BE2C (cell line): Measurements from ENCODE around the gene CUBN.

Experiments used
- DNase-seq: peaks from one replicate; pipeline ENCODE4 v3.0.0-alpha.2; 2020
- H3K27me3 ChIP-seq: fragments of 250-450 bp; sonication (Bioruptor Pico); 2 replicates; pipeline ENCODE4 v1.5.1; 2020; ENCODE audit warnings: mild to moderate bottlenecking
- H3K36me3 ChIP-seq: fragments of 250-450 bp; sonication (Bioruptor Pico); 2 replicates; pipeline ENCODE4 v1.5.1; 2020; ENCODE audit warnings: mild to moderate bottlenecking
- H3K4me1 ChIP-seq: fragments of 250-450 bp; sonication (Bioruptor Pico); 2 replicates; pipeline ENCODE4 v1.5.1; 2020
- H3K4me3 ChIP-seq: 2 replicates; pipeline ENCODE4 v1.5.1; 2011; ENCODE audit warnings: low read depth, low read length
- H3K9me3 ChIP-seq: fragments of 250-450 bp; sonication (Bioruptor Pico); 2 replicates; pipeline ENCODE4 v1.5.1; 2020
- CTCF ChIP-seq: IDR thresholded peaks from 2 replicates; pipeline ENCODE4 v1.5.1; 2012; ENCODE audit warnings: mild to moderate bottlenecking, low read depth, low read length

CUBN gene

GRCh38 chr10:16996530-16996964 is 133.1 kb downstream of the CUBN start:
- no peak for DNase-seq
- no peak for TF ChIP-seq CTCF
- Histone ChIP-seq H3K9me3 (peaks cover 5% of the 10 kb centered on the region; the same call in 1 of the 2 replicates), H3K4me1 (no peaks in the 10 kb centered on the region; the same call in 1 of the 2 replicates), H3K4me3 (no peak overlapping the region), H3K27me3 (no peaks in the 10 kb centered on the region), H3K36me3 (no peaks in the 10 kb centered on the region)

- TF ChIP-seq CTCF = no peak
- H3K4me3 ChIP-seq = no peak overlapping the region
- no peaks in the 10 kb centered on the region for H3K9me3 ChIP-seq
- no peaks in the 10 kb centered on the region; the same call in 1 of the 2 replicates for H3K4me1 ChIP-seq
- no peaks in the 10 kb centered on the region for H3K27me3 ChIP-seq
- H3K36me3 ChIP-seq = no peaks in the 10 kb centered on the region
- DNase-seq = no peak
Observed at GRCh38 chr10:16995867-16996529, 133.6 kb downstream of the CUBN start.

- Histone ChIP-seq H3K4me3 (no peak overlapping the region), H3K4me1 (no peaks in the 10 kb centered on the region; the same call in 1 of the 2 replicates), H3K27me3 (no peaks in the 10 kb centered on the region), H3K9me3 (no peaks in the 10 kb centered on the region), H3K36me3 (no peaks in the 10 kb centered on the region)
- no peak for DNase-seq
- TF ChIP-seq CTCF = no peak
Observed at GRCh38 chr10:16993186-16993585, 136.4 kb downstream of the CUBN start.

GRCh38 chr10:16992611-16993119 is 136.9 kb downstream of the CUBN start:
- no peaks in the 10 kb centered on the region for H3K36me3 ChIP-seq
- no peaks in the 10 kb centered on the region; the same call in 1 of the 2 replicates for H3K4me1 ChIP-seq
- no peak overlapping the region for H3K4me3 ChIP-seq
- H3K27me3 ChIP-seq = no peaks in the 10 kb centered on the region
- no peak for DNase-seq
- no peak for TF ChIP-seq CTCF
- H3K9me3 ChIP-seq = no peaks in the 10 kb centered on the region

GRCh38 chr10:16991011-16991410 is 138.6 kb downstream of the CUBN start:
- no peak for TF ChIP-seq CTCF
- DNase-seq = no peak
- Histone ChIP-seq H3K4me1 (no peaks in the 10 kb centered on the region; the same call in 1 of the 2 replicates), H3K4me3 (no peak overlapping the region), H3K36me3 (no peaks in the 10 kb centered on the region), H3K27me3 (no peaks in the 10 kb centered on the region), H3K9me3 (no peaks in the 10 kb centered on the region)

GRCh38 chr10:16989826-16990293 is 139.8 kb downstream of the CUBN start:
- DNase-seq = no peak
- H3K4me1 ChIP-seq = no peaks in the 10 kb centered on the region

More at GRCh38 chr10:16989826-16990293, 139.8 kb downstream of the CUBN start:
- H3K9me3 ChIP-seq = no peaks in the 10 kb centered on the region
- no peaks in the 10 kb centered on the region for H3K27me3 ChIP-seq
- TF ChIP-seq CTCF = no peak; the same call in 1 of the 2 replicates
- H3K36me3 ChIP-seq = no peaks in the 10 kb centered on the region
- no peak overlapping the region for H3K4me3 ChIP-seq
